Measurements from ENCODE around the gene CHTOP.

Gene CHTOP

DNA sequence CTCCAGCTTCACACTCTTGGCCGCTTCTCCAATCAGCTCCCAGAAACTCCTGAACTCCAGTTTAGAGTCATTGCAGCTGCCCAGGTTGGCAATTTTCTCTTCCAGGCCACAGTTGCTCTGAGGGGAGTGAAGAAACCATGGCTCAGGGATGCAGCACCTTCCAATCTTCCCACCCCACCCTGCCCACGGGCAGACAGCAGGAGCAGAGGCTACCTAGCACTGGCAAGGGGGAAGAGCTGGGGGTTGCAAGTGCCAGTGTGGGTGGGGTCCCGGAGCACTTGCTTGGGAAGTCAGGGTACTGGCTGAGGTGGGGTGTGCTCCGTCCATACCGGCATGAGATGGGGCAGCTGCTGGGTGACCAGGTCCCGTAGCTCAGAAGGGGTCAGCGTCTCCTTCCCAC is 19.0 kb upstream of the CHTOP start:
- H3K27me3 ChIP-seq (ENCODE audit: insufficient read depth, low read length, poor library complexity), result no peaks in the 10 kb centered on the region
- TF ChIP-seq, protein P1, sequence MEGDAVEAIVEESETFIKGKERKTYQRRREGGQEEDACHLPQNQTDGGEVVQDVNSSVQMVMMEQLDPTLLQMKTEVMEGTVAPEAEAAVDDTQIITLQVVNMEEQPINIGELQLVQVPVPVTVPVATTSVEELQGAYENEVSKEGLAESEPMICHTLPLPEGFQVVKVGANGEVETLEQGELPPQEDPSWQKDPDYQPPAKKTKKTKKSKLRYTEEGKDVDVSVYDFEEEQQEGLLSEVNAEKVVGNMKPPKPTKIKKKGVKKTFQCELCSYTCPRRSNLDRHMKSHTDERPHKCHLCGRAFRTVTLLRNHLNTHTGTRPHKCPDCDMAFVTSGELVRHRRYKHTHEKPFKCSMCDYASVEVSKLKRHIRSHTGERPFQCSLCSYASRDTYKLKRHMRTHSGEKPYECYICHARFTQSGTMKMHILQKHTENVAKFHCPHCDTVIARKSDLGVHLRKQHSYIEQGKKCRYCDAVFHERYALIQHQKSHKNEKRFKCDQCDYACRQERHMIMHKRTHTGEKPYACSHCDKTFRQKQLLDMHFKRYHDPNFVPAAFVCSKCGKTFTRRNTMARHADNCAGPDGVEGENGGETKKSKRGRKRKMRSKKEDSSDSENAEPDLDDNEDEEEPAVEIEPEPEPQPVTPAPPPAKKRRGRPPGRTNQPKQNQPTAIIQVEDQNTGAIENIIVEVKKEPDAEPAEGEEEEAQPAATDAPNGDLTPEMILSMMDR (IDR thresholded peaks at IDR 0.05; ENCODE audit: borderline replicate concordance, extremely low read depth, low read length, poor library complexity, severe bottlenecking), result no peak
- no peak for TF ChIP-seq EZH2 (IDR thresholded peaks at IDR 0.05; ENCODE audit: borderline replicate concordance, low read depth, low read length, severe bottlenecking)
- no peaks in the 10 kb centered on the region for H3K36me3 ChIP-seq (ENCODE audit: insufficient read depth, low read length)
- H3K27ac ChIP-seq (ENCODE audit: low read length), result no peak overlapping the region
- no peak overlapping the region for H3K4me2 ChIP-seq (ENCODE audit: insufficient read depth, low read length)
- H3K9me3 ChIP-seq (ENCODE audit: insufficient read depth, low read length, severe bottlenecking), result no peaks in the 10 kb centered on the region
- no peaks in the 10 kb centered on the region for H3K4me1 ChIP-seq (ENCODE audit: insufficient read depth, low read length)
- no peaks in the 10 kb centered on the region for H3K79me2 ChIP-seq (ENCODE audit: insufficient read depth, low read length)
- ATAC-seq (ENCODE audit: insufficient read depth, low read depth), result no peak
- no peak for DNase-seq
- no peak overlapping the region for H2AFZ ChIP-seq (ENCODE audit: low read depth, low read length)
- no peaks in the 10 kb centered on the region; the same call in 1 of the 2 replicates for H4K20me1 ChIP-seq (ENCODE audit: insufficient read depth, low read length)
- no peak overlapping the region for H3K4me3 ChIP-seq (ENCODE audit: low read depth in 1 of 2, low read length in 2 of 2)
- H3K9ac ChIP-seq (ENCODE audit: low read depth, low read length), result no peak overlapping the region

DNA sequence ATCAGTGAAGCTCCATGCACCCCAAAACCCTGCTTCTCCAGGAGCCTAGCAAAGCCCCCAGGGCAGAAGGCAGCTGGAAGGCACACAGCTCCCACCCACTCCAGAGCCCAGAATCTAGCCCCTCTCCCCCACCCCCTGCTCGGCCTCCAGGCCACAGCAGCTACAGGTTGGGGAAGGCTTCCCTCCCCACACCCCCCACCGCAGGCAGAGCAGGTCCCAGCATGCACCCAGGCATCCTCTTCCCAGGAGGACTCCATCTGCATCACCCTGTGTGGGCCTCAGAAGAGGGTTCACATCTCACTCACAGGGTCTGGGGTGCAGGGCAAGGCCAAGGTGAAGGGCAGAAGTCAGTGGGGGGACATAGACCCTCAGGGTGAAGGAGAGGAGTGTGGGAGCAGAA is 18.5 kb upstream of the CHTOP start:
- ATAC-seq (ENCODE audit: insufficient read depth, low read depth) (no peak), DNase-seq (no peak)
- Histone ChIP-seq H2AFZ (ENCODE audit: low read depth, low read length) (no peak overlapping the region), H3K36me3 (ENCODE audit: insufficient read depth, low read length) (no peaks in the 10 kb centered on the region), H3K9ac (ENCODE audit: low read depth, low read length) (no peak overlapping the region), H3K4me1 (ENCODE audit: insufficient read depth, low read length) (no peaks in the 10 kb centered on the region), H3K27me3 (ENCODE audit: insufficient read depth, low read length, poor library complexity) (no peaks in the 10 kb centered on the region), H3K4me3 (ENCODE audit: low read depth in 1 of 2, low read length in 2 of 2) (no peak overlapping the region), H3K4me2 (ENCODE audit: insufficient read depth, low read length) (no peak overlapping the region), H4K20me1 (ENCODE audit: insufficient read depth, low read length) (no peaks in the 10 kb centered on the region; the same call in 1 of the 2 replicates), H3K9me3 (ENCODE audit: insufficient read depth, low read length, severe bottlenecking) (no peaks in the 10 kb centered on the region), H3K79me2 (ENCODE audit: insufficient read depth, low read length) (no peaks in the 10 kb centered on the region), H3K27ac (ENCODE audit: low read length) (no peak overlapping the region)
- TF ChIP-seq EZH2 (IDR thresholded peaks at IDR 0.05; ENCODE audit: borderline replicate concordance, low read depth, low read length, severe bottlenecking), result no peak
- TF ChIP-seq, protein P1 (IDR thresholded peaks at IDR 0.05; ENCODE audit: borderline replicate concordance, extremely low read depth, low read length, poor library complexity, severe bottlenecking), result no peak

DNA sequence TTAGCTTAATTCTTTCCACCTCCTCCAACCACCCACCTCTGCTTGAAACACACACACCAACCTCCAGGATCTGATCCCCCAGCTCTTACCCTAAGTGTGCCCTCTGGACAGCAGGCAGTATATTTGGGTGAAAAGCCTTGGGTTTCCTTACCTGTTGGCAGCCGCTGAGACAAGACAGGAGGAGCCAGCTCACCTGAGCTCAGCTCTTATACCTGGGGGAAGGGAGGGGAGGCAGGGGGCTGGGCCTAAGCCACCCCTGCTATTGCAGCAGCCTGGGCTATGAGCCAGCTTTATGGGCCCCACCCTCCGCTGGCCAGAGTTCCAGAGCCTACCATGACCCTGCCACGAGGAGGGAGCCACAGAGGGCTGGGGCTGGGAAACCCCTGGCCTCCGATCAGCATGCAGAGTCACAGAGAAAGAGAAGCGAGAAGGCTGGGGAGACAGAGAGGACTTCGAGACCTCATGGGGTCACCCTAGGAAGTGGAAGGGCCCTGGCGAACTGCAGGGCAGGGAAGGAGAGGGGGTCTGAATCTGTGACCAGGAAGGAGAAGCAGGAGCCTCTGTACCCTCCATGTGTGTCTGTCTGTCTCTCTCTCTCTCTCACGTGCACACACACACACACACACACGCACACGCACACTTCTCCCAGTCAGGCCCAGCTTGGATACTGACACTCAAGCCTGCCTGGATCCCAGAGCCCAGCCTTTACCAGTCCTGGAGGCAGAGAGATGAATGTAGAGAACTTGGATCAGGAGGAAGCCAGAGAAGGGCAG is 17.5 kb upstream of the CHTOP start, which contains the start of gene S100A14:
Gene S100A14, minus strand, starts transcription at position 182 of the 773 bp plus-strand sequence. CDS start 467 bp downstream, outside the sequence.
- no peak for TF ChIP-seq EZH2 (IDR thresholded peaks at IDR 0.05; ENCODE audit: borderline replicate concordance, low read depth, low read length, severe bottlenecking)
- TF ChIP-seq, protein P1 (IDR thresholded peaks at IDR 0.05; ENCODE audit: borderline replicate concordance, extremely low read depth, low read length, poor library complexity, severe bottlenecking), result no peak
- Histone ChIP-seq H2AFZ (ENCODE audit: low read depth, low read length) (no peak within 1 kb of the TSS), H3K9ac (ENCODE audit: low read depth, low read length) (no peak within 1 kb of the TSS), H3K79me2 (ENCODE audit: insufficient read depth, low read length) (no peaks in the 10 kb centered on the region), H3K4me2 (ENCODE audit: insufficient read depth, low read length) (no peak within 1 kb of the TSS), H4K20me1 (ENCODE audit: insufficient read depth, low read length) (no peaks in the 10 kb centered on the region; the same call in 1 of the 2 replicates), H3K4me1 (ENCODE audit: insufficient read depth, low read length) (no peaks in the 10 kb centered on the region), H3K36me3 (ENCODE audit: insufficient read depth, low read length) (no peaks in the 10 kb centered on the region), H3K9me3 (ENCODE audit: insufficient read depth, low read length, severe bottlenecking) (no peaks in the 10 kb centered on the region), H3K27me3 (ENCODE audit: insufficient read depth, low read length, poor library complexity) (no peaks in the 10 kb centered on the region), H3K27ac (ENCODE audit: low read length) (no peak within 1 kb of the TSS), H3K4me3 (ENCODE audit: low read depth in 1 of 2, low read length in 2 of 2) (no peak within 1 kb of the TSS)
- DNase-seq (no peak), ATAC-seq (ENCODE audit: insufficient read depth, low read depth) (no peak)

All from DND-41 (cell line).